NB4 (cell line): Measurements from ENCODE around the gene MAPK11.

Experiments
- DNase-seq: peaks from one replicate; pipeline ENCODE4 v3.0.0; 2010; ENCODE audit warnings: low read depth
- H3K4me3 ChIP-seq: one replicate; pipeline ENCODE4 v1.5.1; 2011; ENCODE audit warnings: mild to moderate bottlenecking, low read depth, low read length, moderate library complexity
- MAX ChIP-seq: IDR thresholded peaks from 2 replicates; pipeline ENCODE4 v1.6.1; 2011; ENCODE audit warnings: low read depth, low read length
- MYC ChIP-seq: IDR thresholded peaks from 2 replicates; pipeline ENCODE4 v1.6.1; 2011; ENCODE audit warnings: low read depth, low read length
- POLR2A ChIP-seq: IDR thresholded peaks from 2 replicates; pipeline ENCODE4 v1.6.1; 2011; ENCODE audit warnings: mild to moderate bottlenecking; ENCODE audit not compliant: insufficient read length; ENCODE audit errors: extremely low read depth
- TF ChIP-seq, protein P1 (sequence below): IDR thresholded peaks from one replicate; pipeline ENCODE4 v1.5.1; 2012; ENCODE audit warnings: low read depth, low read length

Gene MAPK11

GRCh38 chr22:50278461-50278860 lies 8.3 kb upstream of the MAPK11 start:
- TF ChIP-seq, protein P1, sequence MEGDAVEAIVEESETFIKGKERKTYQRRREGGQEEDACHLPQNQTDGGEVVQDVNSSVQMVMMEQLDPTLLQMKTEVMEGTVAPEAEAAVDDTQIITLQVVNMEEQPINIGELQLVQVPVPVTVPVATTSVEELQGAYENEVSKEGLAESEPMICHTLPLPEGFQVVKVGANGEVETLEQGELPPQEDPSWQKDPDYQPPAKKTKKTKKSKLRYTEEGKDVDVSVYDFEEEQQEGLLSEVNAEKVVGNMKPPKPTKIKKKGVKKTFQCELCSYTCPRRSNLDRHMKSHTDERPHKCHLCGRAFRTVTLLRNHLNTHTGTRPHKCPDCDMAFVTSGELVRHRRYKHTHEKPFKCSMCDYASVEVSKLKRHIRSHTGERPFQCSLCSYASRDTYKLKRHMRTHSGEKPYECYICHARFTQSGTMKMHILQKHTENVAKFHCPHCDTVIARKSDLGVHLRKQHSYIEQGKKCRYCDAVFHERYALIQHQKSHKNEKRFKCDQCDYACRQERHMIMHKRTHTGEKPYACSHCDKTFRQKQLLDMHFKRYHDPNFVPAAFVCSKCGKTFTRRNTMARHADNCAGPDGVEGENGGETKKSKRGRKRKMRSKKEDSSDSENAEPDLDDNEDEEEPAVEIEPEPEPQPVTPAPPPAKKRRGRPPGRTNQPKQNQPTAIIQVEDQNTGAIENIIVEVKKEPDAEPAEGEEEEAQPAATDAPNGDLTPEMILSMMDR, result no peak
- TF ChIP-seq MYC, result no peak
- TF ChIP-seq MAX, result no peak
- TF ChIP-seq POLR2A, result no peak
- DNase-seq, result no peak
- no peak overlapping the region for H3K4me3 ChIP-seq

GRCh38 chr22:50277761-50278160 lies 7.6 kb upstream of the MAPK11 start:
- TF ChIP-seq POLR2A (no peak), MAX (no peak), MYC (no peak)
- TF ChIP-seq, protein P1, result no peak
- H3K4me3 ChIP-seq, result no peak overlapping the region
- no peak for DNase-seq

DNA sequence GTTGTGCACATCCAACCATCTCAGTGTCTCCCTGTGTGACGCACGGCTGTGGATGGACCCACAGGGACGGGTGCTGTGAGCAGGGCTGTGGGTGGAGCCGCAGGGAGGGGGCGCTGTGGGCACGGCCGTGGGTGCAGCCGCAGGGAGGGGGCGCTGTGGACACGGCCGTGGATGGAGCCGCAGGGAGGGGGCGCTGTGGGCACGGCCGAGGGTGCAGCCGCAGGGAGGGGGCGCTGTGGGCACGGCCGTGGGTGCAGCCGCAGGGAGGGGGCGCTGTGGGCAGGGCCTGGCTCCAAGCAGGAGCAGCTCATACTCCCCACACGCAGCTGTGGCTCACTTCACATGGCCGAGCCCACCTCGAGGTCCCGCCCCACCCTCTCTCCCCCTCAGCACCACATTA lies 6.0 kb upstream of the MAPK11 start:
- peak; percentile 85 for DNase-seq
- no peak overlapping the region for H3K4me3 ChIP-seq
- TF ChIP-seq MYC (no peak), POLR2A (no peak), MAX (no peak)
- TF ChIP-seq, protein P1, result peak; percentile 51

DNA sequence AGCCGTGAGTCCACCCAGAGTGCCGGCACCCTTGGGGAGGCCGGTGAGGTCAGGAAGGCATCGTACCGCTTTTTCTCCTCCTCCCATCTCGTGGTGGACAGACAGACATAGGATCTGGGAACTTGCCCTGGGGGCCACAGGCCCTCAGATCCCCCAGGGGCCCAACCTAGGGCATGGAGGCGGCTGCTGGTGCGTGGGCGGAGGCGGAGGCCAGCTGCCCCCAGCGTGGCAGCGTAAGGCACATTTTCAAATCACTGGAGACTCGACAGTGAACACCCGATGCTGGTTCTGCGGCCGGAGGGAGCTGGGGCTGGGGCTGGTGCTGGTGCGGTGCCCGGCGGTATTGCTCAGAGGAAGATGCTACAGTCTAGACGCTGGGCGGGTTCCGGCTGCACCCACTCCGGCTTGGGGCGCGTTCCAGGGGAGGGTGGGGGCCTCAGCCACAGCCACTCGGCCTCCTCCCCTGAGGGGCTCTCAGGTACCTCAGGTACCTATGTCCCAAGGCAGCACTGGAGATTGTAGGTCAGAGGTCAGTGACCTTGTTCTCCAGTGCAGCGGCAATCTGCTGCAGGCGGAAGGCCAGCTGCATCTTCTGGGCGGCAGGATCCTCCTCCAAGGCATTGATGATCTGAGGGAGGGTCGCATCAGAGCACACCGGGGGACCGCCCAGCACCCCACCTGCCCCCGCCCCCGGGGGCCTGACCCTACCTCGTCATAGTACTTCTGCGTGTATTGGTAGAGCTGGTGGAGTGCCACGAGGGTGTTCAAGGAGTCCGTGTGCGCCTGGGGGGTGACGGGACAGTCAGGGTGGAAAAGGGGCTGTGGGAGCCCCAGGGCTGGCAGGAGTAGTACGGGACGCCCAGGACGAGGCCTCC lies 5.2 kb upstream of the MAPK11 start:
- no peak overlapping the region for H3K4me3 ChIP-seq
- no peak for DNase-seq
- TF ChIP-seq, protein P1, result no peak
- TF ChIP-seq MYC (no peak), POLR2A (no peak), MAX (no peak)

- no peak overlapping the region for H3K4me3 ChIP-seq
- TF ChIP-seq POLR2A (no peak), MYC (no peak), MAX (no peak)
- TF ChIP-seq, protein P1, result no peak
- DNase-seq, result no peak
These were observed 4.6 kb upstream of the MAPK11 start for GRCh38 chr22:50274771-50275170.
